Measurements from ENCODE around the gene ARHGAP26. TPM values are rescaled to one million over a fixed set of nuclear protein-coding genes. Genes with fewer than 3 reads are reported as not detected.

Gene ARHGAP26
- total RNA-seq, 1 donor from 2014 or later, result 20.1 TPM

DNA sequence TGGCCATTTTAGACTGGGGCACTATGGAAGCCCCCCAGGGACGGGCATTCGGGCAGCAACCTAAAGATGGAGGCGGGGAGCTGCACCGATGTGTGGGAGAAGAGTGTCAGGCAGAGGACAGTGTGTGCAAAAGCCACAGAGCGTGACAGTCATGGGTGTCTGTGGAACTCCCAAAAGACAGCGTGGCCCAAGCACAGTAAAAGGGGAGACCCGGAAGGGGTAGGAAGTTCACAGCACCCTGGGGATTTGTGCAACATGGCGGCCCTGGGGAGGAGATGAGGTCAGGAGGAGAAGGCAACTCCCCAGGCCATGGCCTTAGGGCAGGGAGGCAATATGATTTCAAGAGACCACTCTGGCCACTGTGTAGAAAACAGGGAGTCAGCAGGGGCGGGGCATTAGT is 45.4 kb upstream of the ARHGAP26 start:
- TF ChIP-seq CTCF (IDR thresholded peaks at IDR 0.05; ENCODE audit: partially characterized antibody, unreplicated experiment), result no peak
- Mint-ChIP-seq H3K9me3 (ENCODE audit: unreplicated experiment) (no peaks in the 10 kb centered on the region), H3K4me3 (ENCODE audit: unreplicated experiment) (no peak overlapping the region), H3K27ac (ENCODE audit: unreplicated experiment) (no peak overlapping the region), H3K27me3 (ENCODE audit: unreplicated experiment) (peaks cover 2% of the 10 kb centered on the region), H3K4me1 (ENCODE audit: low read depth, unreplicated experiment) (peaks cover 2% of the 10 kb centered on the region), H3K36me3 (ENCODE audit: unreplicated experiment) (no peaks in the 10 kb centered on the region)
- DNase-seq, result no peak

DNA sequence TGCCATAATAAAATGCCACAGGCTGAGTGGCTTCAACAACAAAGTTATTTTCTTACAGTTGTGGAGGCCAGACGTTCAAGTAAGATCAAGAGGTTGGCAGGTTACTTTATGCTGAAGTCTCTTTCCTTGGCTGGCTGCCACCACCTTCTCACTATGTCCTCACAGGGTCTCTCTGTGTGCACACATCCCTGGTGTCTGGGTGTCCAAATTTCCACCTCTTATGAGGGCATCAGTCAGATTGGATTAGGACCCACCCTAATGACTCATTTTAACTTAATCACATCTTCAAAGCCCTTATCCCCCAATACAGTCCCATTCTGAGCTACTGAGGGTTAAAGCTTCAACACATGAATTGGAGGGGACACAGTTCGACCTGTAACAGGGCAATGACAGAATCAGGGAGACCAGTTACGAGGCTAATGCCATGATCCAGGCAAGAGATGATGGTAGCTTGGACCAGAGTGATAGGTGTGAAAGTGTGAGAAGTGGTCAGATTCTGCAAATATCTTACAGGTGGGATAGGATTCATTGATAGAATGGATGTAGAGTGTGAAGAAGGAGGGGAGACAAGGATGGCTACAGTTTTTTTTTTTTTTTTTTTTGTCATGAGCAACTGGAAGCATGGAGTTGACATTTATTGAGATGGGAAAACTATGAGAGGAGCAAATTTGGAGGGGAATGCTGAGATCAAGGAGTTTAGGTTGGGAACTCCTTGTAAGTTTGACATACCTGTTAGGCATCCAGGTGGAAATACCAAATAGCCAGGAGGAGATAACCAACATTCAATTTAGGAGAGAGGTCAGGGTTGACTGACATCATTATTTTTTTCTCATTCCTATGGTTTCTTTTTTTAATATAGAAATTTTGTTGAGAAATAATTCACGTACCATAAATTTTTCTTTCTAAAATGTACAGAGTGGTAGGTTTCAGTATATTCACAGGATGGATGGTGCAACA is 44.7 kb upstream of the ARHGAP26 start:
- no peaks in the 10 kb centered on the region for H3K36me3 Mint-ChIP-seq (ENCODE audit: unreplicated experiment)
- no peak overlapping the region for H3K27ac Mint-ChIP-seq (ENCODE audit: unreplicated experiment)
- no peak overlapping the region for H3K4me3 Mint-ChIP-seq (ENCODE audit: unreplicated experiment)
- no peaks in the 10 kb centered on the region for H3K9me3 Mint-ChIP-seq (ENCODE audit: unreplicated experiment)
- TF ChIP-seq CTCF (IDR thresholded peaks at IDR 0.05; ENCODE audit: partially characterized antibody, unreplicated experiment), result no peak
- no peaks in the 10 kb centered on the region for H3K4me1 Mint-ChIP-seq (ENCODE audit: low read depth, unreplicated experiment)
- peaks cover 4% of the 10 kb centered on the region for H3K27me3 Mint-ChIP-seq (ENCODE audit: unreplicated experiment)
- no peak for DNase-seq

GRCh38 chr5:142726188-142726731 is 43.9 kb upstream of the ARHGAP26 start:
- TF ChIP-seq CTCF (IDR thresholded peaks at IDR 0.05; ENCODE audit: partially characterized antibody, unreplicated experiment), result no peak
- Mint-ChIP-seq H3K4me3 (ENCODE audit: unreplicated experiment) (no peak overlapping the region), H3K9me3 (ENCODE audit: unreplicated experiment) (no peaks in the 10 kb centered on the region), H3K36me3 (ENCODE audit: unreplicated experiment) (no peaks in the 10 kb centered on the region), H3K27me3 (ENCODE audit: unreplicated experiment) (peaks cover 4% of the 10 kb centered on the region), H3K4me1 (ENCODE audit: low read depth, unreplicated experiment) (no peaks in the 10 kb centered on the region), H3K27ac (ENCODE audit: unreplicated experiment) (no peak overlapping the region)
- no peak for DNase-seq

- H3K27me3 Mint-ChIP-seq (ENCODE audit: unreplicated experiment), result peaks cover 4% of the 10 kb centered on the region
- no peaks in the 10 kb centered on the region for H3K36me3 Mint-ChIP-seq (ENCODE audit: unreplicated experiment)
- DNase-seq, result no peak
- no peaks in the 10 kb centered on the region for H3K9me3 Mint-ChIP-seq (ENCODE audit: unreplicated experiment)
- H3K4me1 Mint-ChIP-seq (ENCODE audit: low read depth, unreplicated experiment), result no peaks in the 10 kb centered on the region
- no peak for TF ChIP-seq CTCF (IDR thresholded peaks at IDR 0.05; ENCODE audit: partially characterized antibody, unreplicated experiment)
- H3K27ac Mint-ChIP-seq (ENCODE audit: unreplicated experiment), result no peak overlapping the region
- no peak overlapping the region for H3K4me3 Mint-ChIP-seq (ENCODE audit: unreplicated experiment)
Observed at GRCh38 chr5:142727735-142728047, 42.5 kb upstream of the ARHGAP26 start.

Measured in glutamatergic neuron (in vitro differentiated cells).